Effector memory CD4-positive, alpha-beta T cell (primary cell): ENCODE measurements around the gene HLA-E.
A peak's percentile ranks its signal among the peaks of the same experiment; 100 is the strongest.
"Not testable (repeated sequence)": the region's sequence is repeated elsewhere in the genome, so short reads cannot be mapped to it uniquely, and the experiment has no call there.

Source experiments
- DNase-seq, 3 donors: peaks; one replicate each; pipeline ENCODE4 v3.0.0-alpha.2; 2020
- H3K27ac ChIP-seq: 2 replicates; pipeline ENCODE4 v1.7.0; 2013; ENCODE audit warnings: mild to moderate bottlenecking, low read length, moderate library complexity; ENCODE audit not compliant: insufficient read depth, poor library complexity, severe bottlenecking
- H3K27me3 ChIP-seq: replicated peaks from 2 replicates; pipeline ENCODE4 v1.7.0; 2013; ENCODE audit warnings: mild to moderate bottlenecking, low read length; ENCODE audit not compliant: insufficient read depth, control insufficient read depth, poor library complexity, severe bottlenecking
- H3K36me3 ChIP-seq: 2 replicates; pipeline ENCODE4 v1.7.0; 2013; ENCODE audit warnings: mild to moderate bottlenecking, low read length, moderate library complexity; ENCODE audit not compliant: control insufficient read depth, insufficient read depth
- H3K4me1 ChIP-seq: 2 replicates; pipeline ENCODE4 v1.7.0; 2013; ENCODE audit warnings: low read length, mild to moderate bottlenecking; ENCODE audit not compliant: control insufficient read depth, insufficient read depth, poor library complexity, severe bottlenecking
- H3K4me3 ChIP-seq: 2 replicates; pipeline ENCODE4 v1.7.0; 2013; ENCODE audit warnings: low read length, low read depth, mild to moderate bottlenecking; ENCODE audit not compliant: insufficient read depth, poor library complexity, severe bottlenecking
- H3K9me3 ChIP-seq: 2 replicates; pipeline ENCODE4 v1.7.0; 2013; ENCODE audit warnings: mild to moderate bottlenecking, low read length, moderate library complexity; ENCODE audit not compliant: control insufficient read depth

The HLA-E gene

GRCh38 chr6:30518505-30519145 lies 29.3 kb downstream of the HLA-E start:
- H3K27ac ChIP-seq, H3K36me3 ChIP-seq, H3K27me3 ChIP-seq, DNase-seq, H3K4me3 ChIP-seq, H3K9me3 ChIP-seq: not testable (repeated sequence)
- H3K4me1 ChIP-seq, result peaks cover 23% of the 10 kb centered on the region

GRCh38 chr6:30520522-30520921 lies 31.2 kb downstream of the HLA-E start:
- Histone ChIP-seq H3K27me3 (no peaks in the 10 kb centered on the region), H3K4me1 (peaks cover 16% of the 10 kb centered on the region), H3K27ac (no peak overlapping the region), H3K4me3 (no peak overlapping the region), H3K36me3 (no peaks in the 10 kb centered on the region), H3K9me3 (no peaks in the 10 kb centered on the region)
- DNase-seq, result no peak

GRCh38 chr6:30521082-30521481 lies 31.8 kb downstream of the HLA-E start:
- not testable (repeated sequence) for H3K9me3 ChIP-seq, H3K36me3 ChIP-seq, H3K27me3 ChIP-seq, H3K27ac ChIP-seq, DNase-seq, H3K4me3 ChIP-seq
- H3K4me1 ChIP-seq, result peaks cover 12% of the 10 kb centered on the region

- H3K27ac ChIP-seq, H3K36me3 ChIP-seq, DNase-seq, H3K4me3 ChIP-seq, H3K27me3 ChIP-seq, H3K9me3 ChIP-seq, H3K4me1 ChIP-seq: not testable (repeated sequence)
Measured at GRCh38 chr6:30521952-30522351, 32.6 kb downstream of the HLA-E start.

- H3K4me3 ChIP-seq, H3K36me3 ChIP-seq, DNase-seq, H3K9me3 ChIP-seq, H3K27ac ChIP-seq, H3K27me3 ChIP-seq, H3K4me1 ChIP-seq: not testable (repeated sequence)
Measured at GRCh38 chr6:30526444-30526843, 37.1 kb downstream of the HLA-E start.

GRCh38 chr6:30529349-30529875 lies 40.1 kb downstream of the HLA-E start:
- not testable (repeated sequence) for H3K36me3 ChIP-seq, H3K27ac ChIP-seq, H3K4me1 ChIP-seq, DNase-seq, H3K4me3 ChIP-seq, H3K9me3 ChIP-seq, H3K27me3 ChIP-seq

GRCh38 chr6:30530014-30530413 lies 40.7 kb downstream of the HLA-E start:
- Histone ChIP-seq H3K4me3 (no peak overlapping the region), H3K36me3 (no peaks in the 10 kb centered on the region), H3K4me1 (peaks cover 8% of the 10 kb centered on the region), H3K9me3 (no peaks in the 10 kb centered on the region), H3K27me3 (no peaks in the 10 kb centered on the region), H3K27ac (no peak overlapping the region)
- DNase-seq, result no peak

GRCh38 chr6:30533460-30534294 lies 44.4 kb downstream of the HLA-E start:
- no peaks in the 10 kb centered on the region for H3K9me3 ChIP-seq
- H3K27me3 ChIP-seq, result no peaks in the 10 kb centered on the region
- no peak overlapping the region for H3K27ac ChIP-seq
- H3K4me3 ChIP-seq, result peak overlapping the region; percentile 42
- DNase-seq, result no peak
- no peaks in the 10 kb centered on the region for H3K36me3 ChIP-seq
- H3K4me1 ChIP-seq, result peaks cover 8% of the 10 kb centered on the region

- no peak overlapping the region for H3K4me3 ChIP-seq
- H3K27me3 ChIP-seq, result no peaks in the 10 kb centered on the region
- no peaks in the 10 kb centered on the region for H3K9me3 ChIP-seq
- H3K27ac ChIP-seq, result no peak overlapping the region
- no peaks in the 10 kb centered on the region for H3K36me3 ChIP-seq
- DNase-seq, result no peak
- H3K4me1 ChIP-seq, result peaks cover 12% of the 10 kb centered on the region
Measured at GRCh38 chr6:30537931-30538330, 48.6 kb downstream of the HLA-E start.
